Ovary (tissue), 3 donors: ENCODE measurements around the gene DNMT3A.

Experiments
- CTCF ChIP-seq, 3 donors: fragments of 450-650 bp in 2 of 3; fragments of 200-600 bp in 1 of 3; IDR thresholded peaks; one replicate each; pipeline versions ENCODE4 v1.5.1 to v1.8.0; 2016 to 2022; ENCODE audit warnings: antibody characterized with exemption in 3 of 3, mild to moderate bottlenecking in 1 of 3
- EP300 ChIP-seq: sonication (generic); formaldehyde crosslinking; IDR thresholded peaks from one replicate; pipeline ENCODE4 v1.6.1; 2017; ENCODE audit warnings: antibody characterized with exemption
- POLR2A ChIP-seq: fragments of 450-650 bp; IDR thresholded peaks from one replicate; pipeline ENCODE4 v1.6.1; 2017; ENCODE audit warnings: antibody characterized with exemption, mild to moderate bottlenecking, moderate library complexity
- donor health status: DM: no; HTN: no; CAD: no.

- TF ChIP-seq POLR2A (no peak), CTCF (IDR thresholded peaks at IDR 0.05) (no peak), EP300 (no peak)
Observed at GRCh38 chr2:25362434-25363145, 20.9 kb upstream of the DNMT3A start.
